SK-N-MC (cell line): ENCODE results near the gene SPIN1.

Experiments
- EZH2 ChIP-seq: fragments of 200-600 bp; sonication (generic); IDR thresholded peaks from one replicate; pipeline ENCODE4 v1.6.1; 2017; ENCODE audit warnings: antibody characterized with exemption
- POLR2AphosphoS5 ChIP-seq: IDR thresholded peaks from 2 replicates; pipeline ENCODE4 v1.6.1; 2012; ENCODE audit warnings: mild to moderate bottlenecking, low read depth, low read length, borderline replicate concordance

- TF ChIP-seq POLR2AphosphoS5, result no peak; the same call in 1 of the 2 replicates
- no peak for TF ChIP-seq EZH2
Observed at GRCh38 chr9:88388203-88388885, at the start of gene SPIN1.
